Activated naive CD8-positive, alpha-beta T cell treated with anti-CD3 and anti-CD28 coated beads for 36 hours (primary cell): Measurements from ENCODE around the gene CRHBP. TPM values are rescaled to one million over a fixed set of nuclear protein-coding genes. Genes with fewer than 3 reads are reported as not detected.
"Not testable (repeated sequence)": the region's sequence is repeated elsewhere in the genome, so short reads cannot be mapped to it uniquely, and the experiment has no call there.

Source experiments
- DNase-seq: peaks from one replicate; pipeline ENCODE4 v3.0.0; 2021
- H3K27ac Mint-ChIP-seq: one replicate; pipeline ENCODE4 v1.8.0; 2022; ENCODE audit warnings: mild to moderate bottlenecking, moderate library complexity, mixed read lengths
- H3K27me3 Mint-ChIP-seq: one replicate; pipeline ENCODE4 v1.8.0; 2022; ENCODE audit warnings: mild to moderate bottlenecking, mixed read lengths
- H3K36me3 Mint-ChIP-seq: one replicate; pipeline ENCODE4 v1.8.0; 2021; ENCODE audit warnings: mild to moderate bottlenecking, mixed read lengths
- H3K4me1 Mint-ChIP-seq: one replicate; pipeline ENCODE4 v1.8.0; 2021; ENCODE audit warnings: mixed read lengths
- H3K4me3 Mint-ChIP-seq: one replicate; pipeline ENCODE4 v1.8.0; 2022; ENCODE audit warnings: mild to moderate bottlenecking, moderate library complexity, mixed read lengths
- H3K9me3 Mint-ChIP-seq: one replicate; pipeline ENCODE4 v1.8.0; 2022; ENCODE audit warnings: mixed read lengths
- total RNA-seq, 2 experiments: library from RNA; stranded (reverse); gene quantifications; one replicate each; pipeline ENCODE4 v1.2.3, GENCODE V29; 2021

CRHBP gene
- total RNA-seq, 2 experiments from 2014 or later: not detected

- DNase-seq: no peak
- Mint-ChIP-seq H3K27ac (no peak overlapping the region), H3K36me3 (no peaks in the 10 kb centered on the region), H3K27me3 (peaks cover 4% of the 10 kb centered on the region), H3K9me3 (no peaks in the 10 kb centered on the region), H3K4me1 (no peaks in the 10 kb centered on the region), H3K4me3 (no peak overlapping the region)
These were observed 30.6 kb downstream of the CRHBP start for GRCh38 chr5:76983468-76983867.

GRCh38 chr5:76986825-76987526 lies 34.1 kb downstream of the CRHBP start:
- Mint-ChIP-seq H3K4me3 (no peak overlapping the region), H3K4me1 (no peaks in the 10 kb centered on the region), H3K27ac (no peak overlapping the region), H3K9me3 (no peaks in the 10 kb centered on the region), H3K36me3 (no peaks in the 10 kb centered on the region), H3K27me3 (no peaks in the 10 kb centered on the region)
- DNase-seq: no peak

- peaks cover 1% of the 10 kb centered on the region for H3K27me3 Mint-ChIP-seq
- no peaks in the 10 kb centered on the region for H3K4me1 Mint-ChIP-seq
- H3K36me3 Mint-ChIP-seq: no peaks in the 10 kb centered on the region
- no peaks in the 10 kb centered on the region for H3K9me3 Mint-ChIP-seq
- no peak overlapping the region for H3K27ac Mint-ChIP-seq
- no peak overlapping the region for H3K4me3 Mint-ChIP-seq
- no peak for DNase-seq
These were observed 38.1 kb downstream of the CRHBP start for GRCh38 chr5:76990899-76991459.

GRCh38 chr5:76993436-76993835 lies 40.6 kb downstream of the CRHBP start:
- H3K27me3 Mint-ChIP-seq, H3K9me3 Mint-ChIP-seq, H3K36me3 Mint-ChIP-seq, H3K4me1 Mint-ChIP-seq, H3K4me3 Mint-ChIP-seq, H3K27ac Mint-ChIP-seq, DNase-seq: not testable (repeated sequence)

GRCh38 chr5:76994337-76994736 lies 41.5 kb downstream of the CRHBP start:
- Mint-ChIP-seq H3K36me3 (no peaks in the 10 kb centered on the region), H3K4me1 (no peaks in the 10 kb centered on the region), H3K9me3 (no peaks in the 10 kb centered on the region), H3K27ac (no peak overlapping the region), H3K27me3 (peaks cover 8% of the 10 kb centered on the region), H3K4me3 (no peak overlapping the region)
- DNase-seq: no peak

- not testable (repeated sequence) for H3K9me3 Mint-ChIP-seq, H3K36me3 Mint-ChIP-seq, H3K27ac Mint-ChIP-seq, H3K4me3 Mint-ChIP-seq, H3K4me1 Mint-ChIP-seq, H3K27me3 Mint-ChIP-seq, DNase-seq
These were observed 45.4 kb downstream of the CRHBP start for GRCh38 chr5:76998251-76998650.

GRCh38 chr5:76999451-76999850 lies 46.6 kb downstream of the CRHBP start:
- H3K36me3 Mint-ChIP-seq: no peaks in the 10 kb centered on the region

GRCh38 chr5:77003246-77003645 lies 50.4 kb downstream of the CRHBP start:
- no peaks in the 10 kb centered on the region for H3K4me1 Mint-ChIP-seq
- peaks cover 13% of the 10 kb centered on the region for H3K27me3 Mint-ChIP-seq
- no peaks in the 10 kb centered on the region for H3K36me3 Mint-ChIP-seq
- no peak overlapping the region for H3K4me3 Mint-ChIP-seq
- H3K27ac Mint-ChIP-seq: no peak overlapping the region
- DNase-seq: no peak
- H3K9me3 Mint-ChIP-seq: no peaks in the 10 kb centered on the region

More at GRCh38 chr5:76999451-76999850, 46.6 kb downstream of the CRHBP start:
- H3K27ac Mint-ChIP-seq: no peak overlapping the region
- peaks cover 14% of the 10 kb centered on the region for H3K27me3 Mint-ChIP-seq
- DNase-seq: no peak
- no peaks in the 10 kb centered on the region for H3K9me3 Mint-ChIP-seq
- no peaks in the 10 kb centered on the region for H3K4me1 Mint-ChIP-seq
- no peak overlapping the region for H3K4me3 Mint-ChIP-seq

GRCh38 chr5:77006124-77006523 lies 53.3 kb downstream of the CRHBP start:
- no peak overlapping the region for H3K27ac Mint-ChIP-seq
- H3K36me3 Mint-ChIP-seq: no peaks in the 10 kb centered on the region
- H3K9me3 Mint-ChIP-seq: no peaks in the 10 kb centered on the region
- H3K27me3 Mint-ChIP-seq: peaks cover 13% of the 10 kb centered on the region
- DNase-seq: no peak
- no peaks in the 10 kb centered on the region for H3K4me1 Mint-ChIP-seq
- H3K4me3 Mint-ChIP-seq: no peak overlapping the region

- Mint-ChIP-seq H3K4me3 (no peak overlapping the region), H3K36me3 (no peaks in the 10 kb centered on the region), H3K27me3 (peaks cover 13% of the 10 kb centered on the region), H3K4me1 (no peaks in the 10 kb centered on the region), H3K9me3 (no peaks in the 10 kb centered on the region), H3K27ac (no peak overlapping the region)
- DNase-seq: no peak
These were observed 55.6 kb downstream of the CRHBP start for GRCh38 chr5:77008413-77008812.

GRCh38 chr5:77010243-77010642 lies 57.4 kb downstream of the CRHBP start:
- Mint-ChIP-seq H3K27me3 (peaks cover 4% of the 10 kb centered on the region), H3K4me1 (no peaks in the 10 kb centered on the region), H3K36me3 (no peaks in the 10 kb centered on the region), H3K4me3 (no peak overlapping the region), H3K27ac (no peak overlapping the region), H3K9me3 (no peaks in the 10 kb centered on the region)
- no peak for DNase-seq

GRCh38 chr5:77011498-77011897 lies 58.7 kb downstream of the CRHBP start:
- Mint-ChIP-seq H3K9me3 (no peaks in the 10 kb centered on the region), H3K4me1 (no peaks in the 10 kb centered on the region), H3K27me3 (no peaks in the 10 kb centered on the region), H3K27ac (no peak overlapping the region), H3K36me3 (no peaks in the 10 kb centered on the region), H3K4me3 (no peak overlapping the region)
- DNase-seq: no peak

GRCh38 chr5:77012601-77013000 lies 59.8 kb downstream of the CRHBP start:
- Mint-ChIP-seq H3K27ac (no peak overlapping the region), H3K36me3 (no peaks in the 10 kb centered on the region), H3K27me3 (peaks cover 4% of the 10 kb centered on the region), H3K4me1 (no peaks in the 10 kb centered on the region), H3K4me3 (no peak overlapping the region), H3K9me3 (no peaks in the 10 kb centered on the region)
- DNase-seq: no peak

GRCh38 chr5:77015938-77016569 lies 63.2 kb downstream of the CRHBP start:
- DNase-seq: no peak
- Mint-ChIP-seq H3K27ac (no peak overlapping the region), H3K4me3 (no peak overlapping the region), H3K36me3 (no peaks in the 10 kb centered on the region), H3K4me1 (no peaks in the 10 kb centered on the region), H3K27me3 (peaks cover 11% of the 10 kb centered on the region), H3K9me3 (no peaks in the 10 kb centered on the region)

- Mint-ChIP-seq H3K36me3 (no peaks in the 10 kb centered on the region), H3K27me3 (peaks cover 11% of the 10 kb centered on the region), H3K9me3 (no peaks in the 10 kb centered on the region), H3K4me3 (no peak overlapping the region), H3K27ac (no peak overlapping the region), H3K4me1 (no peaks in the 10 kb centered on the region)
- no peak for DNase-seq
These were observed 64.1 kb downstream of the CRHBP start for GRCh38 chr5:77016962-77017361.

- no peak for DNase-seq
- Mint-ChIP-seq H3K36me3 (no peaks in the 10 kb centered on the region), H3K27ac (no peak overlapping the region), H3K9me3 (peaks cover 2% of the 10 kb centered on the region), H3K4me3 (no peak overlapping the region), H3K4me1 (no peaks in the 10 kb centered on the region), H3K27me3 (peaks cover 17% of the 10 kb centered on the region)
These were observed 64.8 kb downstream of the CRHBP start for GRCh38 chr5:77017668-77018067.
